HepG2 (cell line): ENCODE results near the gene COL27A1. TPM values are rescaled to one million over a fixed set of nuclear protein-coding genes. Genes with fewer than 3 reads are reported as not detected.

ENCODE experiments used
- ARID5B ChIP-seq: IDR thresholded peaks from 2 replicates; pipeline ENCODE4 v1.4.0; 2020; ENCODE audit warnings: mild to moderate bottlenecking, missing genetic modification reagents
- FOSL2 ChIP-seq: sonication (generic); formaldehyde crosslinking; IDR thresholded peaks from 2 replicates; pipeline ENCODE4 v1.4.0; 2020; ENCODE audit warnings: missing genetic modification reagents
- FOXO1 ChIP-seq: sonication (generic); formaldehyde crosslinking; IDR thresholded peaks from 2 replicates; pipeline ENCODE4 v1.4.0; 2020; ENCODE audit warnings: missing genetic modification reagents
- GATAD2A ChIP-seq: IDR thresholded peaks from 2 replicates; pipeline ENCODE4 v1.6.1; 2016
- KDM4B ChIP-seq: sonication (generic); formaldehyde crosslinking; IDR thresholded peaks from 2 replicates; pipeline ENCODE4 v1.4.0; 2020; ENCODE audit warnings: missing genetic modification reagents
- MATR3 ChIP-seq: sonication (generic); formaldehyde crosslinking; IDR thresholded peaks from 2 replicates; pipeline ENCODE4 v1.4.0; 2020; ENCODE audit warnings: missing genetic modification reagents
- MED1 ChIP-seq: sonication (generic); formaldehyde crosslinking; IDR thresholded peaks from 2 replicates; pipeline ENCODE4 v1.4.0; 2020; ENCODE audit warnings: missing genetic modification reagents
- MNT ChIP-seq: fragments of 450-650 bp; IDR thresholded peaks from 2 replicates; pipeline ENCODE4 v1.6.1; 2016
- MYC ChIP-seq: sonication (generic); formaldehyde crosslinking; IDR thresholded peaks from 2 replicates; pipeline ENCODE4 v1.9.0; 2021; ENCODE audit warnings: missing genetic modification reagents, borderline replicate concordance
- PITX1 ChIP-seq: sonication (generic); formaldehyde crosslinking; IDR thresholded peaks from 2 replicates; pipeline ENCODE4 v1.5.1; 2020; ENCODE audit warnings: mild to moderate bottlenecking, missing genetic modification reagents
- RXRB ChIP-seq: IDR thresholded peaks from 2 replicates; pipeline ENCODE4 v1.6.1; 2016; ENCODE audit warnings: borderline replicate concordance, missing genetic modification reagents, missing compliant biosample characterization
- SAP130 ChIP-seq: IDR thresholded peaks from 2 replicates; pipeline ENCODE4 v1.6.1; 2016; ENCODE audit warnings: low read depth
- TEAD3 ChIP-seq: optimal IDR thresholded peaks from 2 replicates; pipeline ENCODE3; 2016; ENCODE audit warnings: borderline replicate concordance
- ZNF331 ChIP-seq: sonication (generic); formaldehyde crosslinking; IDR thresholded peaks from 2 replicates; pipeline ENCODE4 v1.4.0; 2020; ENCODE audit warnings: missing genetic modification reagents
- ZNF740 ChIP-seq: sonication (generic); formaldehyde crosslinking; IDR thresholded peaks from 2 replicates; pipeline ENCODE4 v1.4.0; 2020; ENCODE audit warnings: missing genetic modification reagents
- polyA plus RNA-seq, 8 experiments: library from polyadenylated mRNA; depleted of rRNA in 3 of 8; stranded (reverse) in 7 of 8; unstranded in 1 of 8; fragments of >200 nt; fragmentation: Illumina TruSeq in 4 of 8; extraction: Trizol in 4 of 8; gene quantifications; 2 replicates each; pipeline versions ENCODE4 v1.2.1 to v1.2.3, GENCODE V29; 2011 to 2016; ENCODE audit warnings: low read depth in 4 of 8, missing spikeins in 1 of 8, mixed read lengths in 1 of 8; ENCODE audit not compliant: insufficient read depth in 1 of 8
- total RNA-seq, 5 experiments: library from RNA; depleted of rRNA; stranded (reverse); fragments of >200 nt; fragmentation: Illumina TruSeq; extraction: Trizol; gene quantifications; 2 replicates each; pipeline ENCODE4 v1.2.3, GENCODE V29; 2016; ENCODE audit warnings: low read depth in 1 of 5
- TF ChIP-seq, protein P1 (sequence below): sonication (generic); formaldehyde crosslinking; IDR thresholded peaks from 2 replicates; pipeline ENCODE4 v1.9.0; 2022; ENCODE audit warnings: missing genetic modification reagents, mild to moderate bottlenecking, borderline replicate concordance
- TF ChIP-seq, protein P2 (sequence below): sonication (generic); formaldehyde crosslinking; IDR thresholded peaks from 2 replicates; pipeline ENCODE4 v1.5.1; 2020; ENCODE audit warnings: mild to moderate bottlenecking, moderate library complexity, missing genetic modification reagents
- TF ChIP-seq, protein P3 (sequence below): IDR thresholded peaks from 2 replicates; pipeline ENCODE4 v1.6.1; 2018; ENCODE audit warnings: missing genetic modification reagents, mild to moderate bottlenecking, missing compliant biosample characterization
- TF ChIP-seq, protein P4 (sequence below): IDR thresholded peaks from 2 replicates; pipeline ENCODE4 v1.6.1; 2016

COL27A1 gene
- total and polyA plus RNA-seq, 2 of the 13 experiments (the other 11 are each of a cell fraction or from before 2014, with no cell fraction given): 71.3 to 89.1 TPM

- TF ChIP-seq, protein P1, sequence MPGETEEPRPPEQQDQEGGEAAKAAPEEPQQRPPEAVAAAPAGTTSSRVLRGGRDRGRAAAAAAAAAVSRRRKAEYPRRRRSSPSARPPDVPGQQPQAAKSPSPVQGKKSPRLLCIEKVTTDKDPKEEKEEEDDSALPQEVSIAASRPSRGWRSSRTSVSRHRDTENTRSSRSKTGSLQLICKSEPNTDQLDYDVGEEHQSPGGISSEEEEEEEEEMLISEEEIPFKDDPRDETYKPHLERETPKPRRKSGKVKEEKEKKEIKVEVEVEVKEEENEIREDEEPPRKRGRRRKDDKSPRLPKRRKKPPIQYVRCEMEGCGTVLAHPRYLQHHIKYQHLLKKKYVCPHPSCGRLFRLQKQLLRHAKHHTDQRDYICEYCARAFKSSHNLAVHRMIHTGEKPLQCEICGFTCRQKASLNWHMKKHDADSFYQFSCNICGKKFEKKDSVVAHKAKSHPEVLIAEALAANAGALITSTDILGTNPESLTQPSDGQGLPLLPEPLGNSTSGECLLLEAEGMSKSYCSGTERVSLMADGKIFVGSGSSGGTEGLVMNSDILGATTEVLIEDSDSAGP (CRISPR knock-in tag): 0 out of 2 replicates have a peak, but pooled peaks have one; percentile 18
- 0 out of 2 replicates have a peak, but pooled peaks have one; percentile 41 for TF ChIP-seq FOXO1 (CRISPR knock-in tag)
- peak; percentile 56; the same call in 1 of the 2 replicates for TF ChIP-seq ARID5B
- peak; percentile 39; the same call in 1 of the 2 replicates for TF ChIP-seq RXRB
- TF ChIP-seq GATAD2A (CRISPR knock-in tag): peak; percentile 69
- TF ChIP-seq KDM4B: 0 out of 2 replicates have a peak, but pooled peaks have one; percentile 27
- peak; percentile 59 for TF ChIP-seq TEAD3
- peak; percentile 48 for TF ChIP-seq FOSL2 (CRISPR knock-in tag)
- TF ChIP-seq, protein P2, sequence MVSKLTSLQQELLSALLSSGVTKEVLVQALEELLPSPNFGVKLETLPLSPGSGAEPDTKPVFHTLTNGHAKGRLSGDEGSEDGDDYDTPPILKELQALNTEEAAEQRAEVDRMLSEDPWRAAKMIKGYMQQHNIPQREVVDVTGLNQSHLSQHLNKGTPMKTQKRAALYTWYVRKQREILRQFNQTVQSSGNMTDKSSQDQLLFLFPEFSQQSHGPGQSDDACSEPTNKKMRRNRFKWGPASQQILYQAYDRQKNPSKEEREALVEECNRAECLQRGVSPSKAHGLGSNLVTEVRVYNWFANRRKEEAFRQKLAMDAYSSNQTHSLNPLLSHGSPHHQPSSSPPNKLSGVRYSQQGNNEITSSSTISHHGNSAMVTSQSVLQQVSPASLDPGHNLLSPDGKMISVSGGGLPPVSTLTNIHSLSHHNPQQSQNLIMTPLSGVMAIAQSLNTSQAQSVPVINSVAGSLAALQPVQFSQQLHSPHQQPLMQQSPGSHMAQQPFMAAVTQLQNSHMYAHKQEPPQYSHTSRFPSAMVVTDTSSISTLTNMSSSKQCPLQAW (CRISPR knock-in tag): no peak
- TF ChIP-seq ZNF331 (CRISPR knock-in tag): peak; percentile 24; the same call in 1 of the 2 replicates
- no peak for TF ChIP-seq ZNF740
- no peak for TF ChIP-seq MNT
- TF ChIP-seq, protein P3, sequence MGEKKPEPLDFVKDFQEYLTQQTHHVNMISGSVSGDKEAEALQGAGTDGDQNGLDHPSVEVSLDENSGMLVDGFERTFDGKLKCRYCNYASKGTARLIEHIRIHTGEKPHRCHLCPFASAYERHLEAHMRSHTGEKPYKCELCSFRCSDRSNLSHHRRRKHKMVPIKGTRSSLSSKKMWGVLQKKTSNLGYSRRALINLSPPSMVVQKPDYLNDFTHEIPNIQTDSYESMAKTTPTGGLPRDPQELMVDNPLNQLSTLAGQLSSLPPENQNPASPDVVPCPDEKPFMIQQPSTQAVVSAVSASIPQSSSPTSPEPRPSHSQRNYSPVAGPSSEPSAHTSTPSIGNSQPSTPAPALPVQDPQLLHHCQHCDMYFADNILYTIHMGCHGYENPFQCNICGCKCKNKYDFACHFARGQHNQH (CRISPR knock-in tag): peak; percentile 20; the same call in 1 of the 2 replicates
- peak; percentile 74; the same call in 1 of the 2 replicates for TF ChIP-seq PITX1 (CRISPR knock-in tag)
- 0 out of 2 replicates have a peak, but pooled peaks have one; percentile 28 for TF ChIP-seq SAP130 (CRISPR knock-in tag)
- TF ChIP-seq, protein P4, sequence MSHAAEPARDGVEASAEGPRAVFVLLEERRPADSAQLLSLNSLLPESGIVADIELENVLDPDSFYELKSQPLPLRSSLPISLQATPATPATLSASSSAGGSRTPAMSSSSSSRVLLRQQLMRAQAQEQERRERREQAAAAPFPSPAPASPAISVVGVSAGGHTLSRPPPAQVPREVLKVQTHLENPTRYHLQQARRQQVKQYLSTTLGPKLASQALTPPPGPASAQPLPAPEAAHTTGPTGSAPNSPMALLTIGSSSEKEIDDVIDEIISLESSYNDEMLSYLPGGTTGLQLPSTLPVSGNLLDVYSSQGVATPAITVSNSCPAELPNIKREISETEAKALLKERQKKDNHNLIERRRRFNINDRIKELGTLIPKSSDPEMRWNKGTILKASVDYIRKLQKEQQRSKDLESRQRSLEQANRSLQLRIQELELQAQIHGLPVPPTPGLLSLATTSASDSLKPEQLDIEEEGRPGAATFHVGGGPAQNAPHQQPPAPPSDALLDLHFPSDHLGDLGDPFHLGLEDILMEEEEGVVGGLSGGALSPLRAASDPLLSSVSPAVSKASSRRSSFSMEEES (CRISPR knock-in tag): 0 out of 2 replicates have a peak, but pooled peaks have one; percentile 21
- TF ChIP-seq MATR3 (CRISPR knock-in tag): no peak
- TF ChIP-seq MED1 (CRISPR knock-in tag): peak; percentile 39; the same call in 1 of the 2 replicates
- TF ChIP-seq MYC (CRISPR knock-in tag): no peak
Measured at GRCh38 chr9:114138552-114138971, 16.8 kb upstream of the COL27A1 start (continued).
